GM19351 (cell line): ENCODE results near the gene NIP7.
"Not testable (repeated sequence)": the region's sequence is repeated elsewhere in the genome, so short reads cannot be mapped to it uniquely, and the experiment has no call there.

Source experiments
- ATAC-seq: cut with Tn5 transposase; IDR thresholded peaks from one replicate; pipeline ENCODE4 v1.9.1; 2021; ENCODE audit warnings: mild to moderate bottlenecking, moderate library complexity; ENCODE audit not compliant: unreplicated experiment

The NIP7 gene

GRCh38 chr16:69340095-69340644 lies 598 bp downstream of the NIP7 start:
- no peak for ATAC-seq

GRCh38 chr16:69344171-69344570 lies 4.6 kb downstream of the NIP7 start:
- no peak for ATAC-seq

- ATAC-seq = no peak
Measured at GRCh38 chr16:69345923-69346322, 6.4 kb downstream of the NIP7 start.

- no peak for ATAC-seq
Measured at GRCh38 chr16:69346683-69347082, 7.1 kb downstream of the NIP7 start.

GRCh38 chr16:69348222-69348621 lies 8.7 kb downstream of the NIP7 start:
- ATAC-seq = no peak

- no peak for ATAC-seq
Measured at GRCh38 chr16:69349536-69349935, 10.0 kb downstream of the NIP7 start.

- ATAC-seq = no peak
Measured at GRCh38 chr16:69350536-69351133, 11.1 kb downstream of the NIP7 start.

- no peak for ATAC-seq
Measured at GRCh38 chr16:69351309-69352027, 11.9 kb downstream of the NIP7 start, which contains the start of gene TMED6. Gene TMED6 (minus strand): TSS chr16:69351786. CDS start chr16:69351753, 33 bp downstream.

- not testable (repeated sequence) for ATAC-seq
Measured at GRCh38 chr16:69360070-69360469, 20.5 kb downstream of the NIP7 start.

GRCh38 chr16:69363281-69363717 lies 23.7 kb downstream of the NIP7 start:
- ATAC-seq = no peak

- ATAC-seq = no peak
Measured at GRCh38 chr16:69364088-69364487, 24.5 kb downstream of the NIP7 start.

- ATAC-seq = no peak
Measured at GRCh38 chr16:69365901-69366300, 26.3 kb downstream of the NIP7 start.

GRCh38 chr16:69366431-69366830 lies 26.9 kb downstream of the NIP7 start:
- ATAC-seq = no peak

- no peak for ATAC-seq
Measured at GRCh38 chr16:69367980-69368379, 28.4 kb downstream of the NIP7 start.

- no peak for ATAC-seq
Measured at GRCh38 chr16:69368866-69369265, 29.3 kb downstream of the NIP7 start.

GRCh38 chr16:69371564-69371963 lies 32.0 kb downstream of the NIP7 start:
- ATAC-seq = no peak

GRCh38 chr16:69373019-69373418 lies 33.4 kb downstream of the NIP7 start:
- no peak for ATAC-seq

GRCh38 chr16:69376393-69377059 lies 37.0 kb downstream of the NIP7 start:
- no peak for ATAC-seq

GRCh38 chr16:69378036-69378435 lies 38.5 kb downstream of the NIP7 start:
- no peak for ATAC-seq

- no peak for ATAC-seq
Measured at GRCh38 chr16:69378760-69379159, 39.2 kb downstream of the NIP7 start.

GRCh38 chr16:69381231-69381630 lies 41.7 kb downstream of the NIP7 start:
- ATAC-seq = no peak

GRCh38 chr16:69382421-69382820 lies 42.8 kb downstream of the NIP7 start:
- ATAC-seq = no peak
